Measurements from ENCODE around the gene GAS7. TPM values are rescaled to one million over a fixed set of nuclear protein-coding genes. Genes with fewer than 3 reads are reported as not detected.

The GAS7 gene
- total RNA-seq, 1 donor from 2014 or later, result 39.8 TPM

GRCh38 chr17:10200645-10201044, 2.2 kb upstream of the GAS7 start:
- POLR2A ChIA-PET, result no interaction called here
- Mint-ChIP-seq H3K36me3 (ENCODE audit: low read depth) (no peaks in the 10 kb centered on the region), H3K4me3 (no peak overlapping the region)

GRCh38 chr17:10200016-10200415, 1.6 kb upstream of the GAS7 start:
- intact Hi-C loops (cut with micrococcal nuclease), result no loop called here
- TF ChIP-seq CTCF (IDR thresholded peaks at IDR 0.05), result no peak
- peaks cover 12% of the 10 kb centered on the region for H3K4me1 Mint-ChIP-seq
- no peaks in the 10 kb centered on the region for H3K9me3 Mint-ChIP-seq
- H3K27ac Mint-ChIP-seq, result peak overlapping the region; percentile 8
- CTCF ChIA-PET, result interaction anchor here (1.5 kb wide), 1 partner anchor 26 kb away, joined by 5 read pairs; no protein-coding TSS in a partner anchor
- no peak for DNase-seq
- POLR2A ChIA-PET, result no interaction called here
- peaks cover 19% of the 10 kb centered on the region for H3K27me3 Mint-ChIP-seq
- H3K36me3 Mint-ChIP-seq (ENCODE audit: low read depth), result no peaks in the 10 kb centered on the region
- H3K4me3 Mint-ChIP-seq, result peak overlapping the region; percentile 61
- ATAC-seq (ENCODE audit: low read depth), result no peak

More at GRCh38 chr17:10200645-10201044, 2.2 kb upstream of the GAS7 start:
- H3K27ac Mint-ChIP-seq, result no peak overlapping the region
- TF ChIP-seq CTCF (IDR thresholded peaks at IDR 0.05), result no peak
- CTCF ChIA-PET, result interaction anchor here (1.5 kb wide), 1 partner anchor 26 kb away, joined by 5 read pairs; no protein-coding TSS in a partner anchor
- no peak for ATAC-seq (ENCODE audit: low read depth)
- H3K27me3 Mint-ChIP-seq, result peaks cover 19% of the 10 kb centered on the region
- peaks cover 12% of the 10 kb centered on the region for H3K4me1 Mint-ChIP-seq
- intact Hi-C loops (cut with micrococcal nuclease), result no loop called here
- DNase-seq, result no peak
- peaks cover 3% of the 10 kb centered on the region for H3K9me3 Mint-ChIP-seq

GRCh38 chr17:10197721-10198508, 491 bp downstream of the GAS7 start:
- intact Hi-C loops (cut with micrococcal nuclease), result no loop called here
- TF ChIP-seq CTCF (IDR thresholded peaks at IDR 0.05), result no peak

GRCh38 chr17:10197362-10197720, 1.1 kb downstream of the GAS7 start:
- intact Hi-C loops (cut with micrococcal nuclease), result no loop called here
- Mint-ChIP-seq H3K36me3 (ENCODE audit: low read depth) (peaks cover 5% of the 10 kb centered on the region), H3K9me3 (peaks cover 13% of the 10 kb centered on the region), H3K4me1 (peaks cover 12% of the 10 kb centered on the region), H3K27ac (no peak overlapping the region), H3K27me3 (peaks cover 19% of the 10 kb centered on the region), H3K4me3 (peak overlapping the region; percentile 44)
- TF ChIP-seq CTCF (IDR thresholded peaks at IDR 0.05), result no peak
- ChIA-PET CTCF (no interaction called here), POLR2A (interaction anchor here (0.5 kb wide), 1 partner anchor 36 kb away, joined by 8 read pairs; no protein-coding TSS in a partner anchor)
- ATAC-seq (ENCODE audit: low read depth) (no peak), DNase-seq (no peak)

More at GRCh38 chr17:10197721-10198508, 491 bp downstream of the GAS7 start:
- peaks cover 12% of the 10 kb centered on the region for H3K4me1 Mint-ChIP-seq
- H3K27me3 Mint-ChIP-seq, result peaks cover 19% of the 10 kb centered on the region
- ATAC-seq (ENCODE audit: low read depth) (peak; percentile 20), DNase-seq (peak; percentile 27)
- POLR2A ChIA-PET, result interaction anchor here (0.5 to 1.2 kb wide), 5 partner anchors 10 to 197 kb away, joined by 3 to 8 read pairs (median 4); no protein-coding TSS in a partner anchor
- H3K27ac Mint-ChIP-seq, result no peak overlapping the region
- CTCF ChIA-PET, result interaction anchor here (0.9 to 1.6 kb wide), 3 partner anchors 29 to 231 kb away, joined by 3 to 4 read pairs (median 3); no protein-coding TSS in a partner anchor
- H3K36me3 Mint-ChIP-seq (ENCODE audit: low read depth), result peaks cover 5% of the 10 kb centered on the region
- peak overlapping the region; percentile 73 for H3K4me3 Mint-ChIP-seq
- peaks cover 13% of the 10 kb centered on the region for H3K9me3 Mint-ChIP-seq

GRCh38 chr17:10196941-10197340, 1.5 kb downstream of the GAS7 start:
- Mint-ChIP-seq H3K36me3 (ENCODE audit: low read depth) (peaks cover 5% of the 10 kb centered on the region), H3K4me3 (peak overlapping the region; percentile 44), H3K4me1 (peaks cover 12% of the 10 kb centered on the region), H3K9me3 (peaks cover 13% of the 10 kb centered on the region), H3K27me3 (peaks cover 19% of the 10 kb centered on the region), H3K27ac (no peak overlapping the region)
- ChIA-PET POLR2A (no interaction called here), CTCF (no interaction called here)
- intact Hi-C loops (cut with micrococcal nuclease), result no loop called here
- DNase-seq (no peak), ATAC-seq (ENCODE audit: low read depth) (no peak)
- no peak for TF ChIP-seq CTCF (IDR thresholded peaks at IDR 0.05)
